GM23338 (cell line): Measurements from ENCODE around the gene ARID3A. TPM values are rescaled to one million over a fixed set of nuclear protein-coding genes. Genes with fewer than 3 reads are reported as not detected.

Experiments used
- ATAC-seq: fragments of 200-7000 bp; cut with Tn5 transposase; 3 replicates; pipeline ENCODE4 v1.9.1; 2020
- DNase-seq: peaks from one replicate; pipeline ENCODE4 v3.0.0-alpha.2; 2015; ENCODE audit warnings: low spot score
- H2AFZ ChIP-seq: fragments of 200-600 bp; sonication (generic); 2 replicates; pipeline ENCODE4 v1.8.0; 2016; ENCODE audit warnings: antibody characterized with exemption, mild to moderate bottlenecking, moderate library complexity
- H3F3A ChIP-seq: fragments of 200-600 bp; sonication (generic); replicated peaks from 2 replicates; pipeline ENCODE4 v1.8.0; 2017; ENCODE audit warnings: antibody characterized with exemption, mixed run types, low read depth
- H3K27ac ChIP-seq: fragments of 200-600 bp; sonication (generic); 2 replicates; pipeline ENCODE4 v1.6.1; 2016; ENCODE audit warnings: low read depth
- H3K27me3 ChIP-seq: fragments of 200-600 bp; sonication (generic); 2 replicates; pipeline ENCODE4 v1.8.0; 2016; ENCODE audit warnings: mild to moderate bottlenecking, mixed run types, moderate library complexity; ENCODE audit not compliant: insufficient read depth
- H3K36me3 ChIP-seq: fragments of 200-600 bp; sonication (generic); 2 replicates; pipeline ENCODE4 v1.8.0; 2016; ENCODE audit warnings: mild to moderate bottlenecking; ENCODE audit not compliant: insufficient read depth
- H3K4me1 ChIP-seq: fragments of 200-600 bp; sonication (generic); 2 replicates; pipeline ENCODE4 v1.8.0; 2016; ENCODE audit warnings: mild to moderate bottlenecking, moderate library complexity; ENCODE audit not compliant: insufficient read depth
- H3K4me2 ChIP-seq: fragments of 200-600 bp; sonication (generic); 2 replicates; pipeline ENCODE4 v1.7.1; 2017; ENCODE audit warnings: mixed run types
- H3K4me3 ChIP-seq: fragments of 200-600 bp; sonication (generic); 2 replicates; pipeline ENCODE4 v1.6.1; 2016; ENCODE audit warnings: mixed run types
- H3K79me2 ChIP-seq: fragments of 200-600 bp; sonication (generic); replicated peaks from 2 replicates; pipeline ENCODE4 v1.8.0; 2017; ENCODE audit warnings: mild to moderate bottlenecking; ENCODE audit not compliant: insufficient read depth
- H3K9me2 ChIP-seq: fragments of 200-600 bp; sonication (generic); 2 replicates; pipeline ENCODE4 v1.8.0; 2017; ENCODE audit not compliant: insufficient read depth
- H4K20me1 ChIP-seq: fragments of 200-600 bp; sonication (generic); replicated peaks from 2 replicates; pipeline ENCODE4 v1.8.0; 2017; ENCODE audit warnings: mild to moderate bottlenecking; ENCODE audit not compliant: insufficient read depth
- H3K27ac Mint-ChIP-seq: 2 replicates; pipeline ENCODE4 v1.8.0; 2020; ENCODE audit warnings: inconsistent platforms, mild to moderate bottlenecking, moderate library complexity, mixed read lengths
- H3K27me3 Mint-ChIP-seq: 3 replicates; pipeline ENCODE4 v1.8.0; 2022; ENCODE audit warnings: low read depth, mild to moderate bottlenecking, moderate library complexity, mixed read lengths, inconsistent platforms; ENCODE audit not compliant: insufficient read depth, poor library complexity
- H3K36me3 Mint-ChIP-seq: 3 replicates; pipeline ENCODE4 v1.8.0; 2021; ENCODE audit warnings: low read depth, mild to moderate bottlenecking, inconsistent platforms, moderate library complexity, mixed read lengths
- H3K4me1 Mint-ChIP-seq: 3 replicates; pipeline ENCODE4 v1.8.0; 2020; ENCODE audit warnings: mild to moderate bottlenecking, inconsistent platforms, mixed read lengths
- H3K4me3 Mint-ChIP-seq: 3 replicates; pipeline ENCODE4 v1.8.0; 2021; ENCODE audit warnings: moderate library complexity, mild to moderate bottlenecking, inconsistent platforms, mixed read lengths
- H3K9me3 Mint-ChIP-seq: 3 replicates; pipeline ENCODE4 v1.8.0; 2020; ENCODE audit warnings: moderate library complexity, mild to moderate bottlenecking, inconsistent platforms, mixed read lengths
- CREB1 ChIP-seq: fragments of 250-450 bp; sonication (Bioruptor Pico); IDR thresholded peaks from 2 replicates; pipeline ENCODE4 v1.5.0; 2020; ENCODE audit warnings: low read depth, mild to moderate bottlenecking, moderate library complexity
- CTCF ChIP-seq, 2 experiments: fragments of 200-600 bp in 1 of 2; sonication (generic) in 1 of 2; conservative IDR thresholded peaks; 2 replicates each; pipeline versions ENCODE4 v1.5.1 to v1.6.1; 2016 to 2017; ENCODE audit warnings: antibody characterized with exemption in 2 of 2, low read depth in 2 of 2, mild to moderate bottlenecking in 2 of 2, moderate library complexity in 1 of 2
- ETS1 ChIP-seq: IDR thresholded peaks from 2 replicates; pipeline ENCODE4 v1.6.1; 2016; ENCODE audit warnings: antibody characterized with exemption
- EZH2 ChIP-seq: fragments of 200-600 bp; sonication (generic); IDR thresholded peaks from one replicate; pipeline ENCODE4 v1.8.0; 2017; ENCODE audit warnings: antibody characterized with exemption, mild to moderate bottlenecking, low read depth; ENCODE audit not compliant: unreplicated experiment
- EZH2phosphoT487 ChIP-seq: fragments of 200-600 bp; sonication (generic); IDR thresholded peaks from one replicate; pipeline ENCODE4 v1.8.1; 2018; ENCODE audit warnings: antibody characterized with exemption; ENCODE audit not compliant: unreplicated experiment
- JUNB ChIP-seq: IDR thresholded peaks from one replicate; pipeline ENCODE4 v1.6.1; 2016; ENCODE audit warnings: antibody characterized with exemption; ENCODE audit not compliant: unreplicated experiment
- NANOG ChIP-seq: IDR thresholded peaks from 2 replicates; pipeline ENCODE4 v1.6.1; 2016; ENCODE audit warnings: antibody characterized with exemption, borderline replicate concordance
- POLR2AphosphoS5 ChIP-seq: IDR thresholded peaks from 2 replicates; pipeline ENCODE4 v1.6.1; 2016; ENCODE audit warnings: antibody characterized with exemption, low read depth
- REST ChIP-seq: IDR thresholded peaks from one replicate; pipeline ENCODE4 v1.6.1; 2018; ENCODE audit warnings: antibody characterized with exemption; ENCODE audit not compliant: unreplicated experiment
- ZNF114 ChIP-seq: fragments of 250-450 bp; sonication (Bioruptor Pico); IDR thresholded peaks from 2 replicates; pipeline ENCODE4 v1.5.0; 2020; ENCODE audit warnings: mild to moderate bottlenecking, moderate library complexity
- ZNF331 ChIP-seq: fragments of 250-450 bp; sonication (Bioruptor Pico); IDR thresholded peaks from 2 replicates; pipeline ENCODE4 v1.5.0; 2020; ENCODE audit warnings: low read depth, mild to moderate bottlenecking, moderate library complexity
- polyA plus RNA-seq: library from polyadenylated mRNA; unstranded; fragments of >200 nt; fragmentation: Nextera tagmentation; extraction: Ambion mirVana; gene quantifications from 2 replicates; pipeline ENCODE4 v1.2.1, GENCODE V29; 2016
- total RNA-seq: library from RNA; depleted of rRNA; stranded (reverse); fragments of >200 nt; shearing (Covaris generic); gene quantifications from 2 replicates; pipeline ENCODE4 v1.2.3, GENCODE V29; 2014

The ARID3A gene
- total and polyA plus RNA-seq, 2 experiments from 2014 or later, result 33.6 to 51.6 TPM

GRCh38 chr19:925087-925525 is 729 bp upstream of the ARID3A start (continued):
- TF ChIP-seq EZH2phosphoT487 (no peak), EZH2 (no peak), CREB1 (CRISPR knock-in tag) (no peak), POLR2AphosphoS5 (no peak), ETS1 (no peak), JUNB (no peak), REST (no peak)

GRCh38 chr19:926323-926588 is 421 bp downstream of the ARID3A start:
- Mint-ChIP-seq H3K4me1 (peaks cover 8% of the 10 kb centered on the region; the same call in 2 of the 3 replicates), H3K36me3 (peaks cover 13% of the 10 kb centered on the region; the same call in 2 of the 3 replicates), H3K27me3 (peaks cover 14% of the 10 kb centered on the region), H3K27ac (no peak overlapping the region), H3K4me3 (peak overlapping the region; percentile 85), H3K9me3 (no peaks in the 10 kb centered on the region; the same call in 2 of the 3 replicates)
- ATAC-seq (no peak), DNase-seq (no peak)
- H2AFZ ChIP-seq, result peak overlapping the region; percentile 43; the same call in 1 of the 2 replicates
- peak overlapping the region; percentile 89 for H3K4me3 ChIP-seq
- peak overlapping the region; percentile 91 for H3K4me2 ChIP-seq
- H3K36me3 ChIP-seq, result no peaks in the 10 kb centered on the region; the same call in 1 of the 2 replicates
- H3K27me3 ChIP-seq, result peaks cover 11% of the 10 kb centered on the region
- no peak overlapping the region for H3K27ac ChIP-seq
- H3F3A ChIP-seq, result peaks cover 13% of the 10 kb centered on the region; the same call in 1 of the 2 replicates
- H4K20me1 ChIP-seq, result no peaks in the 10 kb centered on the region; the same call in 1 of the 2 replicates
- peaks cover 31% of the 10 kb centered on the region for H3K79me2 ChIP-seq
- H3K4me1 ChIP-seq, result peaks cover 10% of the 10 kb centered on the region
- no peaks in the 10 kb centered on the region for H3K9me2 ChIP-seq
- TF ChIP-seq ZNF114 (CRISPR knock-in tag) (no peak), REST (no peak), EZH2 (no peak), ETS1 (no peak), JUNB (no peak), NANOG (no peak), ZNF331 (no peak), CTCF (conservative IDR thresholded peaks at IDR 0.05; ENCODE audit: low read depth in 2 of 2) (no peak)
